Measurements from ENCODE around the gene CAMSAP2.

Gene CAMSAP2

GRCh38 chr1:200894712-200895442 is 156.2 kb downstream of the CAMSAP2 start, which contains the start of gene INAVA:
TSS of gene INAVA (plus strand) at chr1:200894900. CDS start at chr1:200898401, 3,501 bp downstream.
- Histone ChIP-seq H3K36me3 (ENCODE audit: control insufficient read depth, insufficient read depth, low read length) (no peaks in the 10 kb centered on the region), H3K9me3 (ENCODE audit: control insufficient read depth, low read length) (no peaks in the 10 kb centered on the region), H3K27me3 (replicated peaks; ENCODE audit: control insufficient read depth, insufficient read depth, low read length, poor library complexity, severe bottlenecking) (no peaks in the 10 kb centered on the region), H3K27ac (ENCODE audit: insufficient read depth, low read length, poor library complexity, severe bottlenecking) (no peak within 1 kb of the TSS), H3K4me3 (ENCODE audit: insufficient read depth, low read depth, low read length, poor library complexity, severe bottlenecking) (no peak within 1 kb of the TSS), H3K4me1 (ENCODE audit: control insufficient read depth, insufficient read depth, low read length, poor library complexity, severe bottlenecking) (peaks cover 18% of the 10 kb centered on the region)
- DNase-seq, result no peak

DNA sequence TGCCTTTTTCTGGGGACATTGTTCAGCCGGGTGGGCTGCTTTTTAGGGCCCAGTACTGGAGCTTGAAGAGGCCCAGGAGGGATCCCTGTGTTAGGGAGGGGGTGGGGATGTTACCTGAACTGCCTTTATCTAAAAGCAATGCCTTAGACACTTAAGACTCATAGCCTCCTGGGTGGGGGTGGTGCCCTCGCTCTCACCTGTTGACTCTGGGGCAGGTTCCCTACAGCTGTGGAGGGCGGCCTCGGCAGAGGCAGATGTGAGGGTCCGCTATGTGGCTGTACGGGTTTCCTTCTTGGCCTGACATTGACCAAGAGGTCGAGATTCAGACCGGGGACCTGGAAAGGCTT is 156.7 kb downstream of the CAMSAP2 start:
- DNase-seq, result no peak
- H3K4me1 ChIP-seq (ENCODE audit: control insufficient read depth, insufficient read depth, low read length, poor library complexity, severe bottlenecking), result peaks cover 16% of the 10 kb centered on the region
- no peaks in the 10 kb centered on the region for H3K27me3 ChIP-seq (replicated peaks; ENCODE audit: control insufficient read depth, insufficient read depth, low read length, poor library complexity, severe bottlenecking)
- no peaks in the 10 kb centered on the region for H3K36me3 ChIP-seq (ENCODE audit: control insufficient read depth, insufficient read depth, low read length)
- H3K27ac ChIP-seq (ENCODE audit: insufficient read depth, low read length, poor library complexity, severe bottlenecking), result no peak overlapping the region
- no peaks in the 10 kb centered on the region for H3K9me3 ChIP-seq (ENCODE audit: control insufficient read depth, low read length)
- no peak overlapping the region for H3K4me3 ChIP-seq (ENCODE audit: insufficient read depth, low read depth, low read length, poor library complexity, severe bottlenecking)

DNA sequence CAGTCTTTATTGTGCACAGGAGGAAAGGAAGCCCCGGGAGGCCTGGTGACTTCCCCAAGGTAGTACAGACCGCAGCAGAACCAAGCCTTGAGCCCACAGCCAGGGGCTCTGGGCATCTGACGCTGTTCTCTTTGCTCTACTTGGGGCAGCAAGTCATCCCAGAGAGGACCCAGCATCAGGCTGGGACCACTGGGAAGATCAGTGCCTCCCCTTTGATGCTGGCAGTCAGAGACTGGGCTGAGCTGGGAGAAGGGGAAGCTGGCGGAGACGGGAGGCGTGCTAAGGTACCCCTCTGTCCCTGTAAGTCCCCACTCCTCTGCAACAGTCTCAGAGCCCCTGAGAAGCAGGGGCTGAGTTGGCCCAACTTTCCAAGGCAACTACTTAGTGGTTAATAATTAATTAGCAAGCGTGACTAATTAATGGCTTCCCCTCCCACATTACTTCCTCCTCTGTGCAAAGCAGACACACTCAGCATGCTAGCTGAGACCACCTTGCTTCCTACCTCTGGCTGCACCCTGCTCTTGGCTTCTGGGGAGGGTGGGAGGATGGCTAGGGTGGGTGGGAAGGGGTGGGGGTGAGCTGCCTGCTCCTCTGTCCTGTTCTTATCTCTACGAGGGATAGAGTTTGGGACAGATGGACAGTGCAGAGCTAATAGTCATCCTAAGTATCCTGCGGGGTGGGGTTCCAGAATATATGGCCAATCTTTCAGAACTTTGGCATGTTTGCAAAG is 157.3 kb downstream of the CAMSAP2 start:
- no peak overlapping the region for H3K4me3 ChIP-seq (ENCODE audit: insufficient read depth, low read depth, low read length, poor library complexity, severe bottlenecking)
- H3K27ac ChIP-seq (ENCODE audit: insufficient read depth, low read length, poor library complexity, severe bottlenecking), result no peak overlapping the region

DNA sequence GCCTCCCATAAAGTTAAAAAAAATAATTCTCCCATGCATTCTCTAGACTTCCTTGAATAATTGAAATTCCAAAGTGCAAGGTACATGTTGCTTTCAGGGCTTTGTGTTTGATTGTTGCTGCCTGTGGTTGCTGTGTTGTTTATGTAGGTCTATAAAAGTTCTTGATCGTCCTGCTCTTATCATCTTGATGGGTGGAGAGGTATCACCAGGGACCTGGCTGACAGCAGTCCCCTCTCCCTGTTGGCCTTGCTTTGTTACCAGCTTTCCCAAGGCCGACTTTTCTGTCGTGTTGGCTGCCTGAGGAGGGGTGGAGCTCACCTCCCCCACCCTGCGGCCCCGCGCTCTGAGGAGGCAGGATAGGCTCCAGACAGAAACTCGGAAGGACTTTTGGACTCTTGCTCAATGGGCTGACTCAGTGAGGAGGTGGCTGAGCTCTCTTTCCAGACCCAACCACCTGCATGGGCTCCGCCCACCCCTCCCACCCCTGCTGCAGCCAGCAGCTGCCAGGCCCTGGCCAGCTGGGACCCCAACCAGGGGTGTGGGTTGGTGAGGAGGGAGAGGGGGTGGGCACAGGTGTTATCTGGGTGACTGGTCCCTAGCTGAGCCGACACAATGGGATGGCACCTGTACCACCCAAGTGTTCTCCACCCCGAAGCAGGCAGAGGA is 158.0 kb downstream of the CAMSAP2 start:
- H3K27me3 ChIP-seq (replicated peaks; ENCODE audit: control insufficient read depth, insufficient read depth, low read length, poor library complexity, severe bottlenecking), result no peaks in the 10 kb centered on the region
- no peak for DNase-seq
- peaks cover 4% of the 10 kb centered on the region for H3K4me1 ChIP-seq (ENCODE audit: control insufficient read depth, insufficient read depth, low read length, poor library complexity, severe bottlenecking)
- H3K36me3 ChIP-seq (ENCODE audit: control insufficient read depth, insufficient read depth, low read length), result no peaks in the 10 kb centered on the region
- no peak overlapping the region for H3K4me3 ChIP-seq (ENCODE audit: insufficient read depth, low read depth, low read length, poor library complexity, severe bottlenecking)
- no peaks in the 10 kb centered on the region for H3K9me3 ChIP-seq (ENCODE audit: control insufficient read depth, low read length)
- no peak overlapping the region for H3K27ac ChIP-seq (ENCODE audit: insufficient read depth, low read length, poor library complexity, severe bottlenecking)

More for the DNA sequence above, 157.3 kb downstream of the CAMSAP2 start:
- H3K4me1 ChIP-seq (ENCODE audit: control insufficient read depth, insufficient read depth, low read length, poor library complexity, severe bottlenecking), result peaks cover 11% of the 10 kb centered on the region
- H3K9me3 ChIP-seq (ENCODE audit: control insufficient read depth, low read length), result no peaks in the 10 kb centered on the region
- no peaks in the 10 kb centered on the region for H3K36me3 ChIP-seq (ENCODE audit: control insufficient read depth, insufficient read depth, low read length)
- no peak for DNase-seq
- H3K27me3 ChIP-seq (replicated peaks; ENCODE audit: control insufficient read depth, insufficient read depth, low read length, poor library complexity, severe bottlenecking), result no peaks in the 10 kb centered on the region

DNA sequence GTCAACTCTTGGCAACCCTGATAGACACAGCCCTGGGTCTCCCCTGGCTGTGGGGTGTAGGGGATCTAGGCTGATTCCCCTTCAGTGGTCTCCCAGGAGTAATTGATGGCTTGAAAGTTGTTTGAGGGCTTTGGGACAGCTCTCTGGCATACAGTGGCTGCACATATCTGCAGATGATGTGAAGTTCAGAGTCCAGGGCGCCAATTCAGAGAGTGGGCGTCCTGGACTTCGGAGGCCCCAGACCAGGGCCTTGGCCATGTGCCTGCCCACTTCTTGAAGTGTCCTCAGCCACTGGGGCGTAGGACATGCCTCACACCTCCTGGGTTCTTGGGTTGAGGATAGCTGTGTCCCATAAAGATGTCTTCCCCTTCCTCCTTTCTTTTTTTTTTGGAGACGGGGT is 158.6 kb downstream of the CAMSAP2 start:
- H3K27me3 ChIP-seq (replicated peaks; ENCODE audit: control insufficient read depth, insufficient read depth, low read length, poor library complexity, severe bottlenecking), result no peaks in the 10 kb centered on the region
- H3K27ac ChIP-seq (ENCODE audit: insufficient read depth, low read length, poor library complexity, severe bottlenecking), result no peak overlapping the region
- H3K9me3 ChIP-seq (ENCODE audit: control insufficient read depth, low read length), result no peaks in the 10 kb centered on the region
- no peak overlapping the region for H3K4me3 ChIP-seq (ENCODE audit: insufficient read depth, low read depth, low read length, poor library complexity, severe bottlenecking)
- no peak for DNase-seq
- H3K4me1 ChIP-seq (ENCODE audit: control insufficient read depth, insufficient read depth, low read length, poor library complexity, severe bottlenecking), result no peaks in the 10 kb centered on the region
- no peaks in the 10 kb centered on the region for H3K36me3 ChIP-seq (ENCODE audit: control insufficient read depth, insufficient read depth, low read length)

- H3K27ac ChIP-seq (ENCODE audit: insufficient read depth, low read length, poor library complexity, severe bottlenecking), result no peak overlapping the region
These were observed 160.3 kb downstream of the CAMSAP2 start for GRCh38 chr1:200899015-200899386.

GRCh38 chr1:200899451-200899915 is 160.8 kb downstream of the CAMSAP2 start:
- no peaks in the 10 kb centered on the region for H3K9me3 ChIP-seq (ENCODE audit: control insufficient read depth, low read length)
- no peaks in the 10 kb centered on the region for H3K27me3 ChIP-seq (replicated peaks; ENCODE audit: control insufficient read depth, insufficient read depth, low read length, poor library complexity, severe bottlenecking)
- H3K4me1 ChIP-seq (ENCODE audit: control insufficient read depth, insufficient read depth, low read length, poor library complexity, severe bottlenecking), result no peaks in the 10 kb centered on the region
- DNase-seq, result no peak
- no peaks in the 10 kb centered on the region for H3K36me3 ChIP-seq (ENCODE audit: control insufficient read depth, insufficient read depth, low read length)
- H3K4me3 ChIP-seq (ENCODE audit: insufficient read depth, low read depth, low read length, poor library complexity, severe bottlenecking), result no peak overlapping the region
- no peak overlapping the region for H3K27ac ChIP-seq (ENCODE audit: insufficient read depth, low read length, poor library complexity, severe bottlenecking)

More at GRCh38 chr1:200899015-200899386, 160.3 kb downstream of the CAMSAP2 start:
- Histone ChIP-seq H3K4me1 (ENCODE audit: control insufficient read depth, insufficient read depth, low read length, poor library complexity, severe bottlenecking) (no peaks in the 10 kb centered on the region), H3K4me3 (ENCODE audit: insufficient read depth, low read depth, low read length, poor library complexity, severe bottlenecking) (no peak overlapping the region), H3K9me3 (ENCODE audit: control insufficient read depth, low read length) (no peaks in the 10 kb centered on the region), H3K36me3 (ENCODE audit: control insufficient read depth, insufficient read depth, low read length) (no peaks in the 10 kb centered on the region), H3K27me3 (replicated peaks; ENCODE audit: control insufficient read depth, insufficient read depth, low read length, poor library complexity, severe bottlenecking) (no peaks in the 10 kb centered on the region)
- no peak for DNase-seq

DNA sequence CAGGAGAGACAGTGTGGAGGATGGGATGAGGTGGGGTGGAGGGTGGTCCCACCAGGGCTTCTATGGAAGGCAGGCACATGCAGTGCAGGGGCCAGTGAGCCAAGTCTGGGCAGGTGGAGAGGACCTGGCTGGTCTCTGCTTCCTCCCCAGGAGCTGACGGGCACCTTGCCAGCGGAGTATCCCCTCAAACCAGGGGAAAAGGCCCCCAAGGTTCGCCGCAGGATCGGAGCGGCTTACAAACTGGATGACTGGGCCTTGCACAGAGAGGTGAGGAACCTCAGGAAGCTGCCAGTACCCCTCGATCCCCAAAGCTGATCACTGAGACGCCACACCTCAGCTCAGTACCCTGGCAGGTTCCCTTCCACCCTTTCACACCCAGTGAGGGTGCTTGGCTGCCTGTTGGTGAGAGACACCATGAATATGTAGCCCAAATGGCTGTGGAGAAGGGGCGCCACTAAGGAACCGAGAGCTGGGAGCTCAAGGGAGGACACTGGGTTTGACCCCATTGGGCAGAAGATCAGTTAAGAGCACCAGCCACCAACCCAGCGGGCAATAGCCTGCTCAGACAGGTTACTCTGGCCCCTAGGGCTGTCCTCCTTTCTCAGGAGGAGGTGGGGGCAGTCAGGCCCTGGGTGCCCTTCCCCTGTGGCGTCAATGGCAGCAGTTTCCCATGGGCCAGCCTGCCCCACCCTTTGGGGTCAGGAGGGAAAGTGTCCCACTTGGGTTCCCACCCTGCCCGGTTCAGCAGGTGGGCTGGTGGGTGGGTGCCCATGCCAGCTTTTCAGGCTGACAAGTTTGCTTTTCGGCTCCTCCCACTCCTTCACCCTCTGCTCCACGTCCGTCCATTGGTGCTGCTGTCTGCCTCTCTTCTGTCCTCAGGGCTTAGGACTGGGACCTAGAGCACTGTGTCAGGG is 161.5 kb downstream of the CAMSAP2 start:
- Histone ChIP-seq H3K27ac (ENCODE audit: insufficient read depth, low read length, poor library complexity, severe bottlenecking) (no peak overlapping the region), H3K27me3 (replicated peaks; ENCODE audit: control insufficient read depth, insufficient read depth, low read length, poor library complexity, severe bottlenecking) (no peaks in the 10 kb centered on the region), H3K9me3 (ENCODE audit: control insufficient read depth, low read length) (no peaks in the 10 kb centered on the region)

DNA sequence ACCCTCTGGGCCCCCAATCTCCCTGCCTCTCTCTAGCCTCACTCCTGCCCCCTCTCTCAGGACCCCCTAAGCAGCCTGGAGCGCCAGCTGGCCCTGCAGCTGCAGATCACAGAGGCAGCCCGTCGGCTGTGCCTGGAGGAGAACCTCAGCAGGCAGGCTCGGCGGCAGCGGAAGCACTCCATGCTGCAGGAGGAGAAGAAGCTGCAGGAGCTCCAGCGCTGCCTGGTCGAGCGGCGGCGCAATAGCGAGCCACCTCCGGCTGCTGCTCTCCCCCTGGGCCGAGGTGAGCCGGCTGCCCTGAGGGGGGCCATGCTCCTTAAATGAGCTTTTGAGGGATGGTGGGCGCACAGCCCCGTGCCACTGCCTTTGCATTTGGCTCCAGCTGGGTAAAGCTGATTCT is 162.2 kb downstream of the CAMSAP2 start:
- Histone ChIP-seq H3K9me3 (ENCODE audit: control insufficient read depth, low read length) (no peaks in the 10 kb centered on the region), H3K27me3 (replicated peaks; ENCODE audit: control insufficient read depth, insufficient read depth, low read length, poor library complexity, severe bottlenecking) (no peaks in the 10 kb centered on the region), H3K4me1 (ENCODE audit: control insufficient read depth, insufficient read depth, low read length, poor library complexity, severe bottlenecking) (peaks cover 4% of the 10 kb centered on the region), H3K27ac (ENCODE audit: insufficient read depth, low read length, poor library complexity, severe bottlenecking) (no peak overlapping the region), H3K4me3 (ENCODE audit: insufficient read depth, low read depth, low read length, poor library complexity, severe bottlenecking) (no peak overlapping the region), H3K36me3 (ENCODE audit: control insufficient read depth, insufficient read depth, low read length) (no peaks in the 10 kb centered on the region)
- DNase-seq, result no peak

More for the DNA sequence above, 161.5 kb downstream of the CAMSAP2 start:
- H3K4me3 ChIP-seq (ENCODE audit: insufficient read depth, low read depth, low read length, poor library complexity, severe bottlenecking), result no peak overlapping the region
- no peaks in the 10 kb centered on the region for H3K4me1 ChIP-seq (ENCODE audit: control insufficient read depth, insufficient read depth, low read length, poor library complexity, severe bottlenecking)
- H3K36me3 ChIP-seq (ENCODE audit: control insufficient read depth, insufficient read depth, low read length), result no peaks in the 10 kb centered on the region
- DNase-seq, result no peak
